Activated CD8-positive, alpha-beta memory T cell treated with anti-CD3 and anti-CD28 coated beads, Interleukin-2, amount 50 U/mL, for 4 hours (primary cell): ENCODE measurements around the gene SLC1A2.

Experiments
- DNase-seq: peaks from one replicate; pipeline ENCODE4 v3.0.0-alpha.2; 2020

The SLC1A2 gene

GRCh38 chr11:35214226-35214770 lies 205.1 kb downstream of the SLC1A2 start:
- no peak for DNase-seq

GRCh38 chr11:35211952-35212351 lies 207.4 kb downstream of the SLC1A2 start:
- DNase-seq: no peak

GRCh38 chr11:35210876-35211546 lies 208.3 kb downstream of the SLC1A2 start:
- DNase-seq: no peak

GRCh38 chr11:35208795-35209194 lies 210.6 kb downstream of the SLC1A2 start:
- no peak for DNase-seq

- no peak for DNase-seq
These were observed 211.6 kb downstream of the SLC1A2 start for GRCh38 chr11:35207471-35208403.

DNA sequence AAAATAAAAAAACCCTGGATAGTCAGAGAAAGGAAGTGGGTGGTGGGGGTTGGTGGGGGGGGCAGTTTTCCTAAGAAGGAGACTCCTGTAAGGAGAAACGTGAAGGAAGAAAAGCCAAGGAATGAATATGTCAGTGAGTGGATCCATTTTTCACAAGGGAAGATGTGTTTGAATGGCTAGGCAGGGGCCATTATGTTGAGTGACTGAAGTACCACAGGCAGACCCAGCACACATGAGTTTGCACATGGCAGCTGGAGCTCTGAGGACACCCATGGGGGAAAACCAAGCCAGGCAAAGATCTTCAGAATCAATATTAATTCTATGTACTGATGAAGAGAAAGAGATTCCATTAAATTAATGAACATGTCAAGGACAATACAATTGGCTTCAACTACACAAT lies 212.7 kb downstream of the SLC1A2 start:
- DNase-seq: no peak

DNA sequence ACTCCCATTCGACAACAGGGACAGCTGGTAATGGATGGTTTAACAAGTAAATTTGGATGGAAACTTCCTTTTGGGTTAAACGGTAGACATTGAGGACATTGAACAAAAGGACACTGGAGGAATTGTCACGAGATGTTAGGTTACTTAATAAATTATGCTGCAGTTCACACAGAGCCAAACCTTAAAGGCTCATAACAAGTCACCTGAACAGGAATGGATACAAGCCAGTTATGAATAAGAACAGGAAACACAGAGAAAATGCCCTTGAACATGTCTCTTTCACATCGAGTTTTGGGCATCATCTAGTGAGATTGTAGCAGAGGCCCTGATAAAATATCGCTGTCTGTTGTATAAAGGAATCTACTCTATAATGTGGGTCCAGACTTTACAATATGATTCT lies 214.7 kb downstream of the SLC1A2 start:
- DNase-seq: no peak
